ENCODE results near the gene GFY. TPM values are rescaled to one million over a fixed set of nuclear protein-coding genes. Genes with fewer than 3 reads are reported as not detected.

The GFY gene
- polyA plus RNA-seq, 1 donor from 2014 or later: not detected

DNA sequence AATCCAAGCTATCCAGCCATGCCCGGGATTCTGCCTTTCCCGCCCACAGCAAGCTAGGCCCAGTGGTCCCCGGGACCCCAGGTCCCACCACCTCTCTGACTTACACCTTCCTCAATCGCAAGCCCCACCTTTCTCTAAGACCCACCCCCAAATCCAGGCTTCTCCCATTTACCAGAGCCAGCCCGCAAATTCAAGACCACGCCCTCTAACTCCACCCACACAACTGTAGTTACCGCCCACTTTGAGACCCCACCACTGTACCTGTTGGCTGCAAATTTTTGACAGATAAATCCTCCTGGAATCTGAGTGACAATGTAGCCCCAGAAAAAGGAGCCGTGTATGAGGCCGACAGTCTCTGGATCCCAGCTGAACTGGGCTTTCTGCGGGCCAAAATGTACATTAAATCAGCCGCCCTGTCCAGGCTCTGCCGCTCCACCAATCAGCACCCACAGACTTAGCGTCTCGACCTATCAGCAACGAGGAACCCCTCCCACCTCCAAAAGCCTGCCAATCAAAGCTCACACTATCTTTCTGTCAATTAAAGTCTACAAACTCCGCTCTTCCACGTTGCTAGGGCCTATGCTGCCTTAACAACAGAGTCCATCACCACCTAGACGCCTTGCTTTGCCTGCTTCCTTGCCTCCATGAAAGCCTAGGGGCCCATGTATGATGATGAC is 9.9 kb downstream of the GFY start:
- Histone ChIP-seq H3K27ac (ENCODE audit: low read length) (no peak overlapping the region), H3F3A (ENCODE audit: insufficient read depth, low read length, poor library complexity, severe bottlenecking) (no peaks in the 10 kb centered on the region), H3K9ac (ENCODE audit: low read length) (no peak overlapping the region), H3K9me3 (ENCODE audit: low read length) (peaks cover 8% of the 10 kb centered on the region), H3K27me3 (ENCODE audit: insufficient read depth, low read depth, low read length) (peaks cover 63% of the 10 kb centered on the region), H3K4me2 (ENCODE audit: low read length) (no peak overlapping the region), H2AFZ (ENCODE audit: low read depth, low read length) (no peak overlapping the region), H3K4me3 (ENCODE audit: low read length) (no peak overlapping the region), H3K9me2 (ENCODE audit: insufficient read depth, low read length) (no peaks in the 10 kb centered on the region), H3K79me2 (replicated peaks; ENCODE audit: insufficient read depth, low read length) (no peaks in the 10 kb centered on the region), H4K20me1 (ENCODE audit: insufficient read depth) (no peaks in the 10 kb centered on the region), H3K36me3 (ENCODE audit: insufficient read depth, low read length) (no peaks in the 10 kb centered on the region)
- TF ChIP-seq CTCF (IDR thresholded peaks at IDR 0.05; ENCODE audit: poor library complexity, severe bottlenecking) (no peak), EZH2 (IDR thresholded peaks at IDR 0.05; ENCODE audit: borderline replicate concordance, insufficient read depth, low read length, poor library complexity, severe bottlenecking) (no peak), SMC3 (conservative IDR thresholded peaks at IDR 0.05; ENCODE audit: poor library complexity) (no peak), RAD21 (conservative IDR thresholded peaks at IDR 0.05) (no peak), POLR2AphosphoS5 (IDR thresholded peaks at IDR 0.05) (no peak), TAF1 (IDR thresholded peaks at IDR 0.05; ENCODE audit: low read depth) (no peak), EP300 (conservative IDR thresholded peaks at IDR 0.05; ENCODE audit: poor library complexity, severe bottlenecking) (no peak), MXI1 (conservative IDR thresholded peaks at IDR 0.05; ENCODE audit: poor library complexity, severe bottlenecking) (no peak)
- TF ChIP-seq, protein P1, sequence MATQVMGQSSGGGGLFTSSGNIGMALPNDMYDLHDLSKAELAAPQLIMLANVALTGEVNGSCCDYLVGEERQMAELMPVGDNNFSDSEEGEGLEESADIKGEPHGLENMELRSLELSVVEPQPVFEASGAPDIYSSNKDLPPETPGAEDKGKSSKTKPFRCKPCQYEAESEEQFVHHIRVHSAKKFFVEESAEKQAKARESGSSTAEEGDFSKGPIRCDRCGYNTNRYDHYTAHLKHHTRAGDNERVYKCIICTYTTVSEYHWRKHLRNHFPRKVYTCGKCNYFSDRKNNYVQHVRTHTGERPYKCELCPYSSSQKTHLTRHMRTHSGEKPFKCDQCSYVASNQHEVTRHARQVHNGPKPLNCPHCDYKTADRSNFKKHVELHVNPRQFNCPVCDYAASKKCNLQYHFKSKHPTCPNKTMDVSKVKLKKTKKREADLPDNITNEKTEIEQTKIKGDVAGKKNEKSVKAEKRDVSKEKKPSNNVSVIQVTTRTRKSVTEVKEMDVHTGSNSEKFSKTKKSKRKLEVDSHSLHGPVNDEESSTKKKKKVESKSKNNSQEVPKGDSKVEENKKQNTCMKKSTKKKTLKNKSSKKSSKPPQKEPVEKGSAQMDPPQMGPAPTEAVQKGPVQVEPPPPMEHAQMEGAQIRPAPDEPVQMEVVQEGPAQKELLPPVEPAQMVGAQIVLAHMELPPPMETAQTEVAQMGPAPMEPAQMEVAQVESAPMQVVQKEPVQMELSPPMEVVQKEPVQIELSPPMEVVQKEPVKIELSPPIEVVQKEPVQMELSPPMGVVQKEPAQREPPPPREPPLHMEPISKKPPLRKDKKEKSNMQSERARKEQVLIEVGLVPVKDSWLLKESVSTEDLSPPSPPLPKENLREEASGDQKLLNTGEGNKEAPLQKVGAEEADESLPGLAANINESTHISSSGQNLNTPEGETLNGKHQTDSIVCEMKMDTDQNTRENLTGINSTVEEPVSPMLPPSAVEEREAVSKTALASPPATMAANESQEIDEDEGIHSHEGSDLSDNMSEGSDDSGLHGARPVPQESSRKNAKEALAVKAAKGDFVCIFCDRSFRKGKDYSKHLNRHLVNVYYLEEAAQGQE (IDR thresholded peaks at IDR 0.05; ENCODE audit: borderline replicate concordance): no peak

- no peak overlapping the region for H2AFZ ChIP-seq (ENCODE audit: low read depth, low read length)
- no peaks in the 10 kb centered on the region for H3K79me2 ChIP-seq (replicated peaks; ENCODE audit: insufficient read depth, low read length)
- H4K20me1 ChIP-seq (ENCODE audit: insufficient read depth): no peaks in the 10 kb centered on the region
- H3K4me2 ChIP-seq (ENCODE audit: low read length): no peak overlapping the region
- H3K27ac ChIP-seq (ENCODE audit: low read length): no peak overlapping the region
- no peak for TF ChIP-seq SMC3 (conservative IDR thresholded peaks at IDR 0.05; ENCODE audit: poor library complexity)
- TF ChIP-seq EP300 (conservative IDR thresholded peaks at IDR 0.05; ENCODE audit: poor library complexity, severe bottlenecking): no peak
- TF ChIP-seq, protein P1 (IDR thresholded peaks at IDR 0.05; ENCODE audit: borderline replicate concordance): no peak
- no peak for TF ChIP-seq EZH2 (IDR thresholded peaks at IDR 0.05; ENCODE audit: borderline replicate concordance, insufficient read depth, low read length, poor library complexity, severe bottlenecking)
- TF ChIP-seq RAD21 (conservative IDR thresholded peaks at IDR 0.05): no peak
- no peak for TF ChIP-seq POLR2AphosphoS5 (IDR thresholded peaks at IDR 0.05)
- TF ChIP-seq TAF1 (IDR thresholded peaks at IDR 0.05; ENCODE audit: low read depth): no peak
- no peak for TF ChIP-seq MXI1 (conservative IDR thresholded peaks at IDR 0.05; ENCODE audit: poor library complexity, severe bottlenecking)
- TF ChIP-seq CTCF (IDR thresholded peaks at IDR 0.05; ENCODE audit: poor library complexity, severe bottlenecking): no peak
- peaks cover 69% of the 10 kb centered on the region for H3K27me3 ChIP-seq (ENCODE audit: insufficient read depth, low read depth, low read length)
- no peak overlapping the region for H3K4me3 ChIP-seq (ENCODE audit: low read length)
- no peaks in the 10 kb centered on the region for H3K9me2 ChIP-seq (ENCODE audit: insufficient read depth, low read length)
- no peaks in the 10 kb centered on the region for H3F3A ChIP-seq (ENCODE audit: insufficient read depth, low read length, poor library complexity, severe bottlenecking)
- peaks cover 8% of the 10 kb centered on the region for H3K9me3 ChIP-seq (ENCODE audit: low read length)
- H3K36me3 ChIP-seq (ENCODE audit: insufficient read depth, low read length): no peaks in the 10 kb centered on the region
- no peak overlapping the region for H3K9ac ChIP-seq (ENCODE audit: low read length)
Observed at GRCh38 chr19:49435670-49436069, 10.5 kb downstream of the GFY start.
